Measurements from ENCODE around the gene KRTAP13-2.

Gene KRTAP13-2, protein sequence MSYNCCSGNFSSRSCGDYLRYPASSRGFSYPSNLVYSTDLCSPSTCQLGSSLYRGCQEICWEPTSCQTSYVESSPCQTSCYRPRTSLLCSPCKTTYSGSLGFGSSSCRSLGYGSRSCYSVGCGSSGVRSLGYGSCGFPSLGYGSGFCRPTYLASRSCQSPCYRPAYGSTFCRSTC

DNA sequence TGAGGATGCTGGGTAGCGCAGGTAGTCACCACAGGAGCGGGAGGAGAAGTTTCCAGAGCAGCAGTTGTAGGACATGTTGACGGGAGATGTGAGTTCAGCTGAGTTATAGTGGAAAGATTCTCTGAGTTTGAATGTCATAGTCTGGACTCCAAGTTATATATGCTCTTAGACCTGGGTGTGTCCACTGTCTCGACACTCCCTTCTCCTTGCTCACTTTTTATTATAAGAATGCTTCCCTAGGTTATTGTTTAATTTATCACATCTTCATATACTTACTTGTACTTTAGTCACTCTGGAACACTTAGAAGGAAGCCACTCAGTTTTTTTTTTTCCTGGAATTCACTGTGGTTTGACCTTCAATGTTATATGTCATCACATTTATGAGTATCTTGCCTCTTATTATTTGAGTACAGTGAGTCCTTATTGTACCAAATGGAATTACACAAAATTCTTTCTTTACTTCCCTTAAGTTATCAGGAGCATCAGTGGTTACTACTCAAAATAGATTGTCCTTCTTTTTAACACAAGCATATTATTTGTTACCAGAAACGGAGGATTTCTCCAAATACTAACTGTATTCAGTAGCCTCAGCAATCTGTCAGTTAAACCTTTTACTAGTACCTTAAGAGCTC, at the start of gene KRTAP13-2:
Gene KRTAP13-2, minus strand, starts transcription at position 133 of the 632 bp plus-strand sequence. Its CDS starts 58 bp downstream, at position 75.
- DNase-seq = no peak

GRCh38 chr21:30415993-30416392, 43.9 kb upstream of the KRTAP13-2 start:
- no peak for DNase-seq

- DNase-seq = no peak
These were observed 36.9 kb upstream of the KRTAP13-2 start for GRCh38 chr21:30408782-30409494.

DNA sequence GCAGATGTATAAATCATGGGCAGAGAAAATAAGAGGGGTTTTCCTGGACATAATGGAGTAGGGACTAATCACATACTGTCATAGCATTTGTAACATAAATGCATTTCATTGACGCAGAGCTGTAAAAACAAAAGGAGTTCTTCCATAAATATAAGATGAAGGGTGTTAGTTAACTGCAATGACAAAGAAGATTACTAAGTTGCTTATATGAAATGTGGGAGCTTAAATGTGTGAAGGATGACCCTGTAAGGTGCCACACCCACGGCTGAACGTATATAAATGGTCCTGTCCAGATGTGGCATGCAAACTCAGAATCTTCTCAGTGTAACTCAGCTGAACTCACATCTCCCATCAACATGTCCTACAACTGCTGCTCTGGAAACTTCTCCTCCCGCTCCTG, 23.7 kb upstream of the KRTAP13-2 start, which contains the start of gene KRTAP13-1:
Gene KRTAP13-1, plus strand, starts transcription at position 301 of the 400 bp plus-strand sequence. Its CDS starts 56 bp downstream, at position 357.
- no peak for DNase-seq

DNA sequence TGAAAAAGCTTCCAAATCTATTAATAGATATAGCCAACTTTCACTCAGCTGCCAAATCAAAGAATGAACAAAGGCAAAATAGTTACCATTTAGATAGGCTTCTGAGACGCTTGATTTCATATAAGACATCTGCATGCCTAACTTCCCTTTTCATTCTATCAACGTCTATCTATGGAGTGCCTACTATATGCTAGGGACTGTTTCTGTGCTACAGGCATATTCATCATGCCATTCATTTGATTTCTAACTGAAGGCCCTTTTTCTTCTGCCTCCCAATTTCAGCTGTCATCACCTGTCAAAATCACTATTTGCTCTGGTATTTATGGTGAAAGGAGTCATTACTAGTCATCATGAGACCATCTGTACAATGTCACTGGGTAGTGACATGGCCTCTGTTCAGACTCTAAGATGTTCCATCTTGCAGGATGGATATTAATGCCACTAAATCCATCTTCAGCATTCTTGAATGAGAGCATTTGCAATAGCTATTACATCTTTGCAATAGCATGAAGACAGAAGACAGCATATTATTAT, 19.5 kb upstream of the KRTAP13-2 start:
- no peak for DNase-seq

- no peak for DNase-seq
These were observed 10.1 kb upstream of the KRTAP13-2 start for GRCh38 chr21:30382201-30382600.

DNA sequence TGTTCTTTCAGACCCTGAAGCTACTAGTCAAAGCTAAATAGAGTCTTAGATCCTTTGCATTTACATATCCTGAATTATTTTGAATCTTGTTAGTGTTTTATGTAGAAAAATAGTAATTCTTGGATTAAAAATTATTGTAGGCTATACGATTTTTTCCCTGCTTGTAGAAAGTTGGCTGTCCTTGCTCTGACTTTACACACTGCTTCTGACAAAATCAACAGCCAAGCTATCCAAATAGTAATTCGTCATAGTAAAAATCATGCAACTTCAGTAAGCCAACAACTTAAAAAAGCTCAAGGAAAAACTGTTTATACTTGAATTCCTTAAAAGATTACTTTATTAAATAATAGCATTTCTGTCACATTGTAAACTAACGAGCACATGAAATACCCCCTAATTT, 16.2 kb downstream of the KRTAP13-2 start:
- DNase-seq = no peak

DNA sequence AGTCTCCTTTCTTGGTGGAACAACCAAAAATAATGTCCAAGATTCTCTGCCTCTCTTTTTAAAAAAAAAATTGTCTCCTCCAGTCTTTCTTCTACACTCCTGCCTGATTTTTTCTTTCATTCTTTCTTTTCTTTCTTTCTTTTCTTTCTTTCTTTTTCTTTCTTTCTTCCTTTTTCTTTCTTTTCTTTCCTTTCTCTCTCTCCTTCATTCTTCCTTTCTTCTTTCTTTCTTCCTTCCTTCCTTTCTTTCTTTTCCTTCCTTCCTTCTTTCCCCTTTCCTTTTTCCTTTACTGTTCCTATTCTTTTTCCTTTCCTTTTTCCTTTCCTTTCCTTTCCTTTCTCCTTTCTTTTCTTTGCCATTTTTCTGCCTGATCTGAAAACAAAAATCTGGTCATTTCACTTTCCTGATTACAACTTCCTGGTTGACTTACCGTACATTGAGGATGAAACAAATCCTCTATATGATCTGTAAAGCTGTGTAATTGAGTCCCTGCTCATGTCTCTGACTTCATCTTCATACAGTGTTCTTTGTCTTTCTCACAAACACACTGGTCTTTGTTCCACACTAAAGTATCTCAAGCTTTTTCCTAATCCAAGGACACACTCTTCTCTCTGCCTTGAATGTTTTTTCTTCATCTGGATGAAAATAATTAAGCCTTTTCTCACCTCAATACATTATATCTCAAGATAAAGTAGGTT, 17.6 kb downstream of the KRTAP13-2 start:
- no peak for DNase-seq

DNA sequence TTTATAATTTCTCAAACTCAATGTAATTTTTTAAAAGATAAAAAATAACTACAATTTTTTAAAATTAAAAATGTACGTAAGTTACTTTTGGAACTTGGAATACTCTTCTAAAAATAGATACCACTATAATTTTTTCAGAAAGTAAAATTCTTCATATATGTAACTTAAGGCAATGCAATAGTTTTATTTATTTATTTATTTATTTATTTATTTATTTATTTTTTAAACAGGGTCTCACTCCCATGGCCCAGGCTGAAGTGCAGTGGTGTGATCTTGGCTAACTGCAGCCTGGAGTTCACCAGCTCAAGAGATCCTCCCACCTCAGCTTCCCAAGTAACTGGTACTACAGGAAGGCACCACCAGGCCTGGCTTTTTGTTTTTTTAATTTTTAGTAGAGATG, 20.5 kb downstream of the KRTAP13-2 start:
- DNase-seq = no peak

DNA sequence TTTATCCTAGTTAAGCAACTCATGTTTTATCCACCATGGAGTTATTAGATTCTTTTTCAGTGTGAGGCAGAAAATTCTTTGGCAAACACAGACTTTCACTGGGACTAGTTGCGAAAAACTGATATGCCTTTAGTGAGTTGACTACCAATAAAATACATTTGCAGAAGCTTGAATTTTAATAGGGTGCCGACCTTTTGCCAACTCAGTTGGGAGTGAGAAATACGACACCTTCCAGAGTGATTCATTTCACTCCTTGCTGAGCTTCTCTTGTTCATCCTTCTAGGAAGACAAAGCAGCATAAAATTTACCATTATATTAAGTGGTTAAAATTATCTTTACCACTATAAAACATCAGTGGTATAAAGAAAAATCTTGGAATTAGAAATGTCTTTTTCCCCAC, 22.5 kb downstream of the KRTAP13-2 start:
- DNase-seq = no peak

- DNase-seq = no peak
These were observed 23.6 kb downstream of the KRTAP13-2 start, which contains the start of gene KRTAP23-1 for GRCh38 chr21:30348506-30348905. TSS of gene KRTAP23-1 (minus strand) at chr21:30348606. CDS start at chr21:30348606, 0 bp downstream.

GRCh38 chr21:30345014-30345413, 27.1 kb downstream of the KRTAP13-2 start:
- no peak for DNase-seq

- DNase-seq = no peak
These were observed 31.1 kb downstream of the KRTAP13-2 start for GRCh38 chr21:30340714-30341573.

GRCh38 chr21:30338717-30339116, 33.4 kb downstream of the KRTAP13-2 start:
- DNase-seq = no peak

- DNase-seq = no peak
These were observed 34.3 kb downstream of the KRTAP13-2 start for GRCh38 chr21:30337772-30338171.

DNA sequence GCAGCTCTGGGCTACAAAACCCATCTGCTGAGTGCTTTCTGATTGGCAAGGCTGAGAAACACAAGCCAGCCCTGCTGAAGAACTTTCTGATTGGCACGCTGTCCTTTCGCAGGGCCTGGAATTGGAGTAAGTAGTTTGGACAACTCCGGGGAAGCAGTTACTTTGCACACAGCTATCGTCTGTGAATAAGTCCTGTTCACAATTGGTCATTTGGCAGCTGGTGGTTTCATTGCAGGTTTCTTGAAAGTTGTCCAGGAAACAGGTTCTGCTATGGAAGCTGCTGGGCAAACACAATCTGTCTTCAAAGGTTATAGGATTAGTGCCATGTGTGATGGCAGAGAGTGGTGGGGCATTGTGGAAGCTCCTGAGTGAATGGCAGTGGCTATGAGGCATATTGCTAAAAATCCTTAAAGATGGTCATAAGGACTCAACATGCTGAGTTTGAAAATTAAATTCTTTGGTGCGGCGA, 34.8 kb downstream of the KRTAP13-2 start, which contains the start of gene KRTAP27-1:
Gene KRTAP27-1, minus strand, starts transcription at position 419 of the 469 bp plus-strand sequence. Its CDS starts 26 bp downstream, at position 393.
- DNase-seq = no peak

GRCh38 chr21:30336596-30336995, 35.5 kb downstream of the KRTAP13-2 start:
- no peak for DNase-seq

GRCh38 chr21:30333736-30334135, 38.3 kb downstream of the KRTAP13-2 start:
- no peak for DNase-seq

DNA sequence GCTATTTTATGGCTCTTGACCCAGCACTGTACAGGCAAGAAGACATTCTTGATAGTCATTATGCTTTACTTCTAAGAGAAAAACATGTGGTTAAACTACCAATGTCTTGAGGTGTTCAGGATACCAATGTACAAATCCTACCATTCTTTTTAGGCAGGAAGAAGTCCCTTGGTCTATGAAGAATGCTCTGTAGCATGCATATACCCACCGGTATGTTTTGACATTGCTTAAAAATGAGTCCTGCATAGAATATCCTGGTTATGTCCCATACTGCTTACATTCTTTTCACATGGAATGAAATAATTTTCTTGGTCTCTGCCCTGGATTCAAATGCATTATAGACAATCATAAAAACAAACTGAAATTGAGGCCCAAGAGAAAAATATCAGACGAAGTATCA, 39.4 kb downstream of the KRTAP13-2 start:
- no peak for DNase-seq

GRCh38 chr21:30329203-30329875, 42.7 kb downstream of the KRTAP13-2 start:
- no peak for DNase-seq

- DNase-seq = no peak
These were observed 45.7 kb downstream of the KRTAP13-2 start for GRCh38 chr21:30326390-30326789.

Measured in SIG-M5 (cell line).